Measurements from ENCODE around the gene MRAS. TPM values are rescaled to one million over a fixed set of nuclear protein-coding genes. Genes with fewer than 3 reads are reported as not detected.

MRAS gene
- total and polyA plus RNA-seq, 2 of the 13 experiments (the other 11 are each of a cell fraction or from before 2014, with no cell fraction given), result 8.8 to 36.2 TPM

- TF ChIP-seq FOXA1 (IDR thresholded peaks at IDR 0.05) (no peak), FOXA1 (CRISPR knock-in tag; IDR thresholded peaks at IDR 0.05) (peak; percentile 49; the same call in 1 of the 2 replicates), MAFG (CRISPR knock-in tag; IDR thresholded peaks at IDR 0.05) (no peak), NONO (IDR thresholded peaks at IDR 0.05) (no peak), NONO (CRISPR knock-in tag; conservative IDR thresholded peaks at IDR 0.05) (peak; percentile 55), BCL3 (CRISPR knock-in tag; IDR thresholded peaks at IDR 0.05) (peak; percentile 86), ETS1 (CRISPR knock-in tag; IDR thresholded peaks at IDR 0.05) (peak; percentile 77; the same call in 1 of the 2 replicates), ARID2 (CRISPR knock-in tag; IDR thresholded peaks at IDR 0.05; ENCODE audit: borderline replicate concordance) (peak; percentile 99), POGZ (CRISPR knock-in tag; IDR thresholded peaks at IDR 0.05) (peak; percentile 70), ZBTB26 (CRISPR knock-in tag; IDR thresholded peaks at IDR 0.05; ENCODE audit: borderline replicate concordance) (peak; percentile 69; the same call in 1 of the 2 replicates), ZNF414 (CRISPR knock-in tag; IDR thresholded peaks at IDR 0.05) (peak; percentile 69; the same call in 1 of the 2 replicates), HDAC2 (CRISPR knock-in tag; IDR thresholded peaks at IDR 0.05) (peak; percentile 60), ZNF770 (CRISPR knock-in tag; IDR thresholded peaks at IDR 0.05) (peak; percentile 65; the same call in 1 of the 2 replicates), MTERF4 (CRISPR knock-in tag; IDR thresholded peaks at IDR 0.05) (peak; percentile 95), HOMEZ (CRISPR knock-in tag; IDR thresholded peaks at IDR 0.05; ENCODE audit: low read depth) (peak; percentile 22; the same call in 1 of the 2 replicates), NR2F6 (IDR thresholded peaks at IDR 0.05) (peak; percentile 77), NR2F6 (CRISPR knock-in tag; IDR thresholded peaks at IDR 0.05) (peak; percentile 93), SALL1 (CRISPR knock-in tag; IDR thresholded peaks at IDR 0.05) (peak; percentile 96), TBL1XR1 (IDR thresholded peaks at IDR 0.05; ENCODE audit: borderline replicate concordance, low read length, partially characterized antibody) (no peak), HIVEP1 (CRISPR knock-in tag; IDR thresholded peaks at IDR 0.05) (peak; percentile 92), ZNF562 (CRISPR knock-in tag; IDR thresholded peaks at IDR 0.05; ENCODE audit: borderline replicate concordance) (peak; percentile 73; the same call in 1 of the 2 replicates), ONECUT2 (CRISPR knock-in tag; IDR thresholded peaks at IDR 0.05) (peak; percentile 68)
These were observed 86.0 kb downstream of the MRAS start, which contains the start of gene ESYT3 (continued) for GRCh38 chr3:138434276-138434874.
